Measurements from ENCODE around the gene GDPD3. TPM values are rescaled to one million over a fixed set of nuclear protein-coding genes. Genes with fewer than 3 reads are reported as not detected.

The GDPD3 gene
- total RNA-seq, 1 experiment from 2014 or later, result 3.8 TPM

DNA sequence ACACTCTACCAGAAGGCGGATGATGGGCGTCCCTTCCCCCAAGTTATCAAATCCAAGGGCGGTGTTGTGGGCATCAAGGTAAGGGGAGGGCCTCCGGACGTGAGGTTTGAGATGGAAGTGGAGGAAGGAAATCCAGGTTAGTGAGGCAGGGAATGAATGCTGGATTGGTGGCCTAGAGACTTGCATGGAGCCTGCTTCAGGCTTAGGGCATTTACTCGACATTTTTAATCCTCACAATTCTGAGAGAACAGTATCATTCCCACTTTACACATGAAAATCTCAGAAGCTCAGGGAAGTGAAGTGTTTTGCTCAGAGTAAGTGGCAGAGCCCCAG lies 45.8 kb downstream of the GDPD3 start:
- TF ChIP-seq, protein P1, sequence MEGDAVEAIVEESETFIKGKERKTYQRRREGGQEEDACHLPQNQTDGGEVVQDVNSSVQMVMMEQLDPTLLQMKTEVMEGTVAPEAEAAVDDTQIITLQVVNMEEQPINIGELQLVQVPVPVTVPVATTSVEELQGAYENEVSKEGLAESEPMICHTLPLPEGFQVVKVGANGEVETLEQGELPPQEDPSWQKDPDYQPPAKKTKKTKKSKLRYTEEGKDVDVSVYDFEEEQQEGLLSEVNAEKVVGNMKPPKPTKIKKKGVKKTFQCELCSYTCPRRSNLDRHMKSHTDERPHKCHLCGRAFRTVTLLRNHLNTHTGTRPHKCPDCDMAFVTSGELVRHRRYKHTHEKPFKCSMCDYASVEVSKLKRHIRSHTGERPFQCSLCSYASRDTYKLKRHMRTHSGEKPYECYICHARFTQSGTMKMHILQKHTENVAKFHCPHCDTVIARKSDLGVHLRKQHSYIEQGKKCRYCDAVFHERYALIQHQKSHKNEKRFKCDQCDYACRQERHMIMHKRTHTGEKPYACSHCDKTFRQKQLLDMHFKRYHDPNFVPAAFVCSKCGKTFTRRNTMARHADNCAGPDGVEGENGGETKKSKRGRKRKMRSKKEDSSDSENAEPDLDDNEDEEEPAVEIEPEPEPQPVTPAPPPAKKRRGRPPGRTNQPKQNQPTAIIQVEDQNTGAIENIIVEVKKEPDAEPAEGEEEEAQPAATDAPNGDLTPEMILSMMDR (conservative IDR thresholded peaks at IDR 0.05), result no peak
- Histone ChIP-seq H3K79me2 (ENCODE audit: insufficient read depth, low read length) (peaks cover 12% of the 10 kb centered on the region; the same call in 1 of the 2 replicates), H3K4me1 (ENCODE audit: insufficient read depth, low read length) (no peaks in the 10 kb centered on the region; the same call in 1 of the 2 replicates), H2BK5ac (ENCODE audit: insufficient read length, low read length) (no peak overlapping the region), H2BK12ac (ENCODE audit: insufficient read length, low read depth, low read length) (no peak overlapping the region), H2BK20ac (ENCODE audit: low read depth, low read length, poor library complexity, severe bottlenecking) (no peak overlapping the region), H2BK120ac (ENCODE audit: low read depth, low read length, poor library complexity, severe bottlenecking) (no peak overlapping the region), H3K9ac (ENCODE audit: extremely low read depth, insufficient read length, low read length) (no peak overlapping the region), H4K5ac (ENCODE audit: insufficient read length, low read depth, low read length) (no peak overlapping the region), H3K23me2 (ENCODE audit: insufficient read length, low read depth, low read length, poor library complexity, severe bottlenecking) (peaks cover 17% of the 10 kb centered on the region), H3K79me1 (ENCODE audit: insufficient read depth, low read depth, low read length, poor library complexity, severe bottlenecking) (peaks cover 7% of the 10 kb centered on the region), H3K4me2 (ENCODE audit: insufficient read depth, insufficient read length, low read length) (peak overlapping the region; percentile 89), H3K23ac (ENCODE audit: insufficient read length, low read depth, low read length) (no peak overlapping the region), H3K9me3 (ENCODE audit: control insufficient read depth, low read depth, low read length) (no peaks in the 10 kb centered on the region), H3K27ac (ENCODE audit: insufficient read length, low read depth, low read length) (no peak overlapping the region), H4K8ac (replicated peaks; ENCODE audit: insufficient read length, low read depth, low read length) (no peak overlapping the region), H2AK5ac (ENCODE audit: insufficient read length, low read length) (no peak overlapping the region), H4K20me1 (ENCODE audit: control insufficient read depth, insufficient read depth, insufficient read length) (no peaks in the 10 kb centered on the region), H2AFZ (ENCODE audit: low read length) (no peak overlapping the region), H4K91ac (ENCODE audit: insufficient read length, low read depth, low read length) (no peak overlapping the region), H3K27me3 (ENCODE audit: insufficient read depth, low read length) (no peaks in the 10 kb centered on the region), H3K4ac (ENCODE audit: low read depth, low read length) (no peak overlapping the region), H2BK15ac (ENCODE audit: low read depth, low read length) (no peak overlapping the region), H3T11ph (ENCODE audit: low read length) (no peak overlapping the region), H3K18ac (ENCODE audit: insufficient read length, low read depth, low read length) (no peak overlapping the region), H3K14ac (ENCODE audit: insufficient read depth, low read length) (no peak overlapping the region), H3K56ac (ENCODE audit: insufficient read length, low read depth, low read length) (no peak overlapping the region)
- Mint-ChIP-seq H3K4me3 (peak overlapping the region; percentile 88 to 94), H3K27me3 (ENCODE audit: low read depth) (no peaks in the 10 kb centered on the region; the same call in 1 of the 2 replicates), H3K36me3 (ENCODE audit: insufficient read depth in 1 of 3, low read depth in 3 of 3) (peaks cover 51 to 65% (median 58%) of the 10 kb centered on the region in 3 experiments), H3K27ac (peak overlapping the region in 2 of 3 experiments; percentile 85 to 88; a peak in 4 of 7 replicates), H3K9me3 (no peaks in the 10 kb centered on the region; a peak in 1 of 5 replicates), H3K4me1 (peaks cover 19 to 30% of the 10 kb centered on the region in 2 experiments)
- WGBS (ENCODE audit: extremely low coverage, insufficient read length, low lambda C conversion rate), result no CpG with 5 or more reads among the region's 6 CpGs
- no peak for DNase-seq

Data from H9 (cell line).